ENCODE measurements around the gene CBX5. TPM values are rescaled to one million over a fixed set of nuclear protein-coding genes. Genes with fewer than 3 reads are reported as not detected.
"Not testable (repeated sequence)": the region's sequence is repeated elsewhere in the genome, so short reads cannot be mapped to it uniquely, and the experiment has no call there.

CBX5 gene
- total RNA-seq (10 to 100 TPM; 82.0 to 87.8 TPM), polyA plus RNA-seq (19.2 TPM)

- Mint-ChIP-seq H3K27ac (no peak within 1 kb of the TSS), H3K4me1 (peaks cover 18 to 47% (median 19%) of the 10 kb centered on the region in 3 donors), H3K4me3 (no peak within 1 kb of the TSS), H3K36me3 (peaks cover 3 to 26% (median 21%) of the 10 kb centered on the region in 3 donors), H3K9me3 (no peaks in the 10 kb centered on the region), H3K27me3 (no peaks in the 10 kb centered on the region)
- H3K4me3 ChIP-seq (ENCODE audit: low read length): peak within 1 kb of the TSS; percentile 92
- no peaks in the 10 kb centered on the region for H3K9me3 ChIP-seq (ENCODE audit: low read length)
- peak; percentile 99 to 100 (median 100) for DNase-seq
- no peaks in the 10 kb centered on the region for H3K27me3 ChIP-seq (ENCODE audit: insufficient read depth, low read length, poor library complexity, severe bottlenecking)
- H3K4me1 ChIP-seq (ENCODE audit: insufficient read depth, low read length): peaks cover 59% of the 10 kb centered on the region
- peaks cover 38% of the 10 kb centered on the region for H3K36me3 ChIP-seq (ENCODE audit: insufficient read depth, low read length)
- ChIA-PET POLR2A (interaction anchor here (0.5 to 2.5 kb wide), 21 partner anchors 13 to 779 kb away, joined by 3 to 29 read pairs (median 3); partner anchors contain the start of genes COPZ1 and NCKAP1L), CTCF (interaction anchor here (0.8 to 3.1 kb wide), 9 partner anchors 12 to 120 kb away, joined by 3 to 15 read pairs (median 6); partner anchors contain the start of gene COPZ1)
- H3K27ac ChIP-seq (ENCODE audit: low read depth, low read length): peak within 1 kb of the TSS; percentile 92
Measured at GRCh38 chr12:54279632-54280467, at the start of gene CBX5. CBX5 (minus strand) TSS chr12:54280122; CDS start chr12:54257650, 22,472 bp downstream.

- ChIA-PET CTCF (interaction anchor here (0.7 to 2.0 kb wide), 3 partner anchors 8 to 39 kb away, joined by 3 to 6 read pairs (median 4); no protein-coding TSS in a partner anchor), POLR2A (no interaction called here)
- Histone ChIP-seq H3K27me3 (ENCODE audit: insufficient read depth, low read length, poor library complexity, severe bottlenecking) (no peaks in the 10 kb centered on the region), H3K4me3 (ENCODE audit: low read length) (no peak overlapping the region), H3K9me3 (ENCODE audit: low read length) (no peaks in the 10 kb centered on the region), H3K36me3 (ENCODE audit: insufficient read depth, low read length) (no peaks in the 10 kb centered on the region), H3K27ac (ENCODE audit: low read depth, low read length) (no peak overlapping the region), H3K4me1 (ENCODE audit: insufficient read depth, low read length) (peaks cover 60% of the 10 kb centered on the region)
- peak overlapping the region in 1 of 7 donors; percentile 85 for H3K4me3 Mint-ChIP-seq
- peaks cover 3 to 33% (median 3%) of the 10 kb centered on the region in 3 donors for H3K36me3 Mint-ChIP-seq
- peaks cover 55 to 72% (median 64%) of the 10 kb centered on the region in 3 donors for H3K4me1 Mint-ChIP-seq
- H3K27me3 Mint-ChIP-seq: no peaks in the 10 kb centered on the region
- no peaks in the 10 kb centered on the region for H3K9me3 Mint-ChIP-seq
- H3K27ac Mint-ChIP-seq: peak overlapping the region in 7 of 8 donors; percentile 17 to 87 (median 55)
- DNase-seq: no peak
Measured at GRCh38 chr12:54328595-54329337, 48.8 kb upstream of the CBX5 start.

DNA sequence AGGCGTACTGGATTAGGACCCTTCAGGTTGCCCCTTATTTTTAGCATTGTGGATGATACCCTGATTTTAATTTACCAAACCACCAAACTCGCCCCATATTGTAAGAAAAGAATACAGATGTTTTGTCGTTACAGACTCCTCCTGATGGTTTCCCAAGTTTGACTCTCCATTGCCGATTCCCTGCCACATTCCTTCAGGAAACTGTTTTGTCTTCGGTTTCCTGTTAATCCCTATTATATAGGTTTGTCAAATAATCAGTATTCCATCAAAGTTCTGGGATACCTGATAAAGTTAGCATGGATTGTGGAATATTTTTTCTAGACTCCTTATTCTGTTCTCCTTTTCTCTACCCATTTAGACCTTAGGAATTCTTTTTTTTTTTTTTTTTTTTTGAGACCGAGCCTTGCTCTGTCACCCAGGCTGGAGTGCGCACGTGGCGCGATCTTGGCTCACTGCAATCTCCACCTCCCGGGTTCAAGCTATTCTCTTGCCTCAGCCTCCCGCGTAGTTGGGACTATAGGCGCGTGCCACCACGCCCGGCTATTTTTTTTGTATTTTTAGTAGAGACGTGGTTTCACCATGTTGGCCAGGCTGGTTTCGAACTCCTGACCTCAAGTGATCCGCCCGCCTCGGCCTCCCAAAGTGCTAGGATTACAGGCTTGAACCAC is 45.7 kb upstream of the CBX5 start:
- H3K27me3 ChIP-seq (ENCODE audit: insufficient read depth, low read length, poor library complexity, severe bottlenecking); DNase-seq; H3K36me3 ChIP-seq (ENCODE audit: insufficient read depth, low read length); H3K9me3 Mint-ChIP-seq; H3K9me3 ChIP-seq (ENCODE audit: low read length); H3K27me3 Mint-ChIP-seq: not testable (repeated sequence)
- CTCF ChIA-PET: interaction anchor here (0.6 to 3.6 kb wide), 21 partner anchors 10 to 148 kb away, joined by 3 to 37 read pairs (median 5); partner anchors contain the start of genes CBX5, GTSF1, HNRNPA1 and NFE2
- POLR2A ChIA-PET: interaction anchor here (0.7 to 1.9 kb wide), 7 partner anchors 9 to 109 kb away, joined by 3 to 20 read pairs (median 4); partner anchors contain the start of genes CBX5 and HNRNPA1
- Mint-ChIP-seq H3K4me1 (peaks cover 39 to 49% (median 44%) of the 10 kb centered on the region in 3 donors), H3K36me3 (peaks cover 3 to 23% (median 3%) of the 10 kb centered on the region in 3 donors), H3K4me3 (peak overlapping the region; percentile 93 to 100 (median 98)), H3K27ac (peak overlapping the region; percentile 92 to 100 (median 98))
- Histone ChIP-seq H3K27ac (ENCODE audit: low read depth, low read length) (peak overlapping the region; percentile 94), H3K4me3 (ENCODE audit: low read length) (peak overlapping the region; percentile 97), H3K4me1 (ENCODE audit: insufficient read depth, low read length) (peaks cover 33% of the 10 kb centered on the region)

DNA sequence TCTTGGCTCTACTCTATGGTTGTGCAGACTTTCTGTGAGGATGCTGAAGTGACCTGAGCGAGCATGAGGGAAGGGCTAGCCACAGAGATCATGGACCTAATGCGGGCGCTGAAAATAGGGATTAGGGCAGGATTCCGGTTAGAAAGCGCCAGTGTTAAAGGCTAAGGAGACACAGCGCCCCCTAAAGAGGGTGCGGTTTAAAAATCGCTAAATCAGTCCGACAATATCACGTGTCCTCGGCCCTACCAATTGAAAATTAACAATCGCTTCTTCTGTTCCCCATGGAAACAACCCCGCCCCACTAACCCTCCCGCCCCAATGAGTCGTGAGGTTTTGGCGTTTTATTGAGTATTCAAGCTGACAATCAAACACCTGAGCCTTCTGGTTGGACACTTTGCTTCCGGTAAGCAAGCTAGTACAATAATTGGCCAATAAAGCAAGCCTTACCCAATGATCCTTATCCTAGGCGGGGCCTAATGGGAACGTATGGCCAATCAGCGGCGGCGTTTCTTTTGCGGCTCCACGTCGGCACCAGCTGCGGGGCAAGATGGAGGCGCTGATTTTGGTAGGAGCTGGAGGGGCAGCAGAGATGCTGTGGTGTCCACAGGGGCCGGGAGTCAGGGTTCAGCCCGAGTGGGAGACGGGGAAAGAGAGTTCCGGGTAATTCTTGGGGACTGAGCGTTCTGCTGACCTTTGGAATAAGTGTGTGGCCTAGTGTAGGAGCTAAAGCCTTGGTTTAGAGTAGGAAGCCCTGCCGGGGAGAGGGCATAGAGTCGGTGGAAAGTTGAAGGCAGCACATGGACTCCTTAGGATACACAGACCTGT is 44.9 kb upstream of the CBX5 start, which contains the start of gene COPZ1:
TSS of gene COPZ1 (plus strand) at position 515 of the 825 bp plus-strand sequence. CDS start at position 548, 33 bp downstream.
- peak within 1 kb of the TSS; percentile 97 for H3K4me3 ChIP-seq (ENCODE audit: low read length)
- H3K27ac Mint-ChIP-seq: peak within 1 kb of the TSS; percentile 92 to 100 (median 98)
- POLR2A ChIA-PET: interaction anchor here (0.7 to 1.9 kb wide), 8 partner anchors 10 to 108 kb away, joined by 3 to 20 read pairs (median 4); partner anchors contain the start of genes CBX5 and HNRNPA1
- peak; percentile 87 to 97 (median 94) for DNase-seq
- H3K27ac ChIP-seq (ENCODE audit: low read depth, low read length): peak within 1 kb of the TSS; percentile 94
- H3K36me3 Mint-ChIP-seq: peaks cover 3 to 22% (median 3%) of the 10 kb centered on the region in 3 donors
- H3K27me3 ChIP-seq (ENCODE audit: insufficient read depth, low read length, poor library complexity, severe bottlenecking): no peaks in the 10 kb centered on the region
- no peaks in the 10 kb centered on the region for H3K9me3 ChIP-seq (ENCODE audit: low read length)
- H3K27me3 Mint-ChIP-seq: no peaks in the 10 kb centered on the region
- CTCF ChIA-PET: interaction anchor here (0.6 to 3.6 kb wide), 23 partner anchors 11 to 149 kb away, joined by 3 to 37 read pairs (median 5); partner anchors contain the start of genes CBX5, GTSF1, HNRNPA1 and NFE2
- H3K4me3 Mint-ChIP-seq: peak within 1 kb of the TSS; percentile 93 to 100 (median 98)
- peaks cover 32 to 41% (median 37%) of the 10 kb centered on the region in 3 donors for H3K4me1 Mint-ChIP-seq
- H3K9me3 Mint-ChIP-seq: no peaks in the 10 kb centered on the region
- no peaks in the 10 kb centered on the region for H3K36me3 ChIP-seq (ENCODE audit: insufficient read depth, low read length)
- peaks cover 25% of the 10 kb centered on the region for H3K4me1 ChIP-seq (ENCODE audit: insufficient read depth, low read length)

DNA sequence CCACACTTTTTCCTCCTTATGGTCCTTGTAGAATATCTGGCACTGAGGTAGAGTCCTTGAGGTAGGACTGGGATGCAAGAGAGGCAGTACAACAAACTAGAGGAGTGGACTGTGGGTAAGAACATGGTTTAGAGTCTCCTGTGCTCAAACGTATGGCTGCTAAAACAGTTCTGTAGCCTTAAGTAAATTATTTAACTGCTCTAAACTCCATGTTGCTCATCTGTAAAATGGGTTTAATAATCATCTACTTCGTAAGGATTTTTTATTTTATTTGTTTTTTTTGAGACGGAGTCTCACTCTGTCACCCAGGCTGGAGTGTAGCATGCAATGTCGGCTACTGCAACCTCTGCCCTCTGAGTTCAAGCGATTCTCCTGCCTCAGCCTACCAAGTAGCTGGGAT is 41.4 kb upstream of the CBX5 start:
- H3K36me3 ChIP-seq (ENCODE audit: insufficient read depth, low read length): no peaks in the 10 kb centered on the region
- peaks cover 0 to 1% of the 10 kb centered on the region in 2 donors for H3K27me3 Mint-ChIP-seq
- H3K36me3 Mint-ChIP-seq: peaks cover 2 to 7% (median 3%) of the 10 kb centered on the region in 3 donors
- H3K27me3 ChIP-seq (ENCODE audit: insufficient read depth, low read length, poor library complexity, severe bottlenecking): no peaks in the 10 kb centered on the region
- H3K4me1 Mint-ChIP-seq: peaks cover 15 to 18% (median 17%) of the 10 kb centered on the region in 3 donors
- ChIA-PET POLR2A (no interaction called here), CTCF (interaction anchor here (1.2 to 2.3 kb wide), 3 partner anchors 12 to 48 kb away, joined by 3 to 8 read pairs (median 3); no protein-coding TSS in a partner anchor)
- peaks cover 7% of the 10 kb centered on the region for H3K4me1 ChIP-seq (ENCODE audit: insufficient read depth, low read length)
- H3K9me3 Mint-ChIP-seq: no peaks in the 10 kb centered on the region
- H3K4me3 ChIP-seq (ENCODE audit: low read length): no peak overlapping the region
- DNase-seq: no peak
- no peak overlapping the region for H3K4me3 Mint-ChIP-seq
- no peak overlapping the region for H3K27ac ChIP-seq (ENCODE audit: low read depth, low read length)
- no peaks in the 10 kb centered on the region for H3K9me3 ChIP-seq (ENCODE audit: low read length)
- H3K27ac Mint-ChIP-seq: no peak overlapping the region

GRCh38 chr12:54312309-54312708 is 32.4 kb upstream of the CBX5 start:
- CTCF ChIA-PET: interaction anchor here (1.1 to 1.2 kb wide), 2 partner anchors 12 to 16 kb away, joined by 3 read pairs; no protein-coding TSS in a partner anchor
- H3K4me1 ChIP-seq (ENCODE audit: insufficient read depth, low read length); H3K27me3 ChIP-seq (ENCODE audit: insufficient read depth, low read length, poor library complexity, severe bottlenecking); H3K27ac Mint-ChIP-seq; H3K9me3 ChIP-seq (ENCODE audit: low read length); H3K4me3 Mint-ChIP-seq; H3K36me3 ChIP-seq (ENCODE audit: insufficient read depth, low read length); H3K27ac ChIP-seq (ENCODE audit: low read depth, low read length); H3K4me3 ChIP-seq (ENCODE audit: low read length); H3K36me3 Mint-ChIP-seq; DNase-seq; POLR2A ChIA-PET; H3K4me1 Mint-ChIP-seq; H3K9me3 Mint-ChIP-seq: not testable (repeated sequence)
- H3K27me3 Mint-ChIP-seq: peaks cover 3 to 11% of the 10 kb centered on the region in 2 donors
